HG03442 (cell line): ENCODE data around the gene RBM15B.

Source experiments
- ATAC-seq: cut with Tn5 transposase; IDR thresholded peaks from one replicate; pipeline ENCODE4 v1.9.1; 2021; ENCODE audit warnings: mild to moderate bottlenecking, moderate library complexity; ENCODE audit not compliant: unreplicated experiment

The RBM15B gene

GRCh38 chr3:51436998-51437639, 46.0 kb downstream of the RBM15B start:
- no peak for ATAC-seq

DNA sequence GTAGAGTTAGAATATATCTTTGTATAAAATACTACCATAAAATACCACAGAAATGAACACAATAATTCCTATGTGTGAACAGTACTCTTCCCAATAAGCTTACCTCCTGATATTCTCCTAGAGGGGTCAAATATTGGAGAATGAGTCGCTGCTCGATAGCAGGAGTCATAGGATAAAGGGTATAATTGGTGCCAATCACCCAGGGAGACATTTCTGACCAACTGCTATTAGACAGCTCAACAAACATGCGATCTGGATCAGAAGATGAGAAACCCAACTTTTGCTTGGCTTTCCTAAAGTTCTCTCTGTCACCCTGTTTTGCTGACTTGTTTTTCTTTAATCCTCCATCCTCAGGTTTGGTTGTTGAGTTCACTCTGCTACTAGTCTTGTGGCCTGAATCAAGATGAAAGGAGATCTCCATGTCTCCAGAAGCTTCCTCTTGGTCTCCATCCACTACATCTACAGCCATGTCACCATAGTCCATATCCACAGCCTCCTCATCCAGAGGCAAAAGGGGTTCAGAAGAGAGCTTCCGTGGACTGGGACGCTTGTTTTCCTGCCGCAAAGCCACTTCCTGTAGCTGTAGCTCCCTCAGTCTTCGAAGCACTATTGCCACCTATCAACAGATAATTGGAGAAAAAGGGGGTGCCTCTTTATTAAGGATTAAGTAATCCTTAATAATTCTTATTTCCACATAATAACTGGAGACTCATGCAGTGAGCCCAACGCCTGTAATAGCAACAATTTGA, 50.4 kb downstream of the RBM15B start:
- ATAC-seq = no peak

- ATAC-seq = no peak
Observed at GRCh38 chr3:51445544-51446280, 54.6 kb downstream of the RBM15B start.
